T-helper 17 cell (primary cell): ENCODE data around the gene SLC6A11. TPM values are rescaled to one million over a fixed set of nuclear protein-coding genes. Genes with fewer than 3 reads are reported as not detected.

Experiments used
- ATAC-seq: fragments of 150-1000 bp; cut with Tn5 transposase; 2 replicates; pipeline ENCODE4 v1.10.0; 2021; ENCODE audit warnings: mild to moderate bottlenecking, moderate library complexity
- DNase-seq, 3 donors: peaks; one replicate each; pipeline versions ENCODE4 v3.0.0 to v3.0.0-alpha.2; 2020 to 2021
- H3K9me3 ChIP-seq: one replicate; pipeline ENCODE4 v1.7.0; 2013; ENCODE audit warnings: low read length, mild to moderate bottlenecking; ENCODE audit not compliant: control insufficient read depth, poor library complexity, severe bottlenecking
- H3K27ac Mint-ChIP-seq: one replicate; pipeline ENCODE4 v1.8.0; 2022; ENCODE audit warnings: mild to moderate bottlenecking, moderate library complexity, mixed read lengths
- H3K27me3 Mint-ChIP-seq: one replicate; pipeline ENCODE4 v1.8.0; 2022; ENCODE audit warnings: mixed read lengths
- H3K36me3 Mint-ChIP-seq: one replicate; pipeline ENCODE4 v1.8.0; 2022; ENCODE audit warnings: low read depth, mixed read lengths
- H3K4me1 Mint-ChIP-seq: one replicate; pipeline ENCODE4 v1.8.0; 2022; ENCODE audit warnings: mild to moderate bottlenecking, mixed read lengths
- H3K4me3 Mint-ChIP-seq: one replicate; pipeline ENCODE4 v1.8.0; 2022; ENCODE audit warnings: mild to moderate bottlenecking, moderate library complexity, mixed read lengths
- total RNA-seq, 4 donors: library from RNA in 2 of 4; stranded (reverse) in 2 of 4; gene quantifications; one replicate each; pipeline ENCODE4 v1.2.3 and lab custom pipeline; 2022 to 2026

SLC6A11 gene
- total RNA-seq, 2 donors from 2014 or later = not detected

DNA sequence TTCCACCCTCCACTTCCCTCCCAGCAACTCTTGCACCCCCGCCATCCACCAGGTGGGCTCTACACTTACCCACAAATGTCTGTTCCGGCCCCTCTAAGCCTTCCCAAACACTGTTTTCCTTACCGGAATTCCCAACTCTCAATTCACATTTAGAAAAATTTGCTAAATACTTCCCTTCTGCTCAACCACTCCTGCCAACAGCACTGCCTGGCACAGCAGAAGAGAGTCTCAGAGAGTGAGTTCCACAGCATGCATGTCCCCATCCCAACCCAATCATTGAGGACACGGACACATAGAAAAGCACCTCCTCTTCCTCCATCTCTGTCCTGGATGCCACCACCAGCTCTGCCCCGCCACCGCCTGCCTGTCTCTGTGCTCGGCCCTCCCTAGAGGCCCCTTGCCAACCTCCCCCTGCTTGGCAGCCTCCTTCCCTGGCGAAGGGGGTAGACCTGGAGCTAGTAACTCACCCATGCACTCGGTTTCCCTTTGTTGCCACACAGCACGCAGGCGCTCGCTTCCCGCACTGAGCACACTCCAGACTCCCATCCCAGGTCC lies 110.3 kb downstream of the SLC6A11 start:
- Mint-ChIP-seq H3K27me3 (no peaks in the 10 kb centered on the region), H3K4me1 (no peaks in the 10 kb centered on the region), H3K36me3 (no peaks in the 10 kb centered on the region), H3K4me3 (no peak overlapping the region), H3K27ac (no peak overlapping the region)
- no peak for DNase-seq
- H3K9me3 ChIP-seq = no peaks in the 10 kb centered on the region
- ATAC-seq = no peak

DNA sequence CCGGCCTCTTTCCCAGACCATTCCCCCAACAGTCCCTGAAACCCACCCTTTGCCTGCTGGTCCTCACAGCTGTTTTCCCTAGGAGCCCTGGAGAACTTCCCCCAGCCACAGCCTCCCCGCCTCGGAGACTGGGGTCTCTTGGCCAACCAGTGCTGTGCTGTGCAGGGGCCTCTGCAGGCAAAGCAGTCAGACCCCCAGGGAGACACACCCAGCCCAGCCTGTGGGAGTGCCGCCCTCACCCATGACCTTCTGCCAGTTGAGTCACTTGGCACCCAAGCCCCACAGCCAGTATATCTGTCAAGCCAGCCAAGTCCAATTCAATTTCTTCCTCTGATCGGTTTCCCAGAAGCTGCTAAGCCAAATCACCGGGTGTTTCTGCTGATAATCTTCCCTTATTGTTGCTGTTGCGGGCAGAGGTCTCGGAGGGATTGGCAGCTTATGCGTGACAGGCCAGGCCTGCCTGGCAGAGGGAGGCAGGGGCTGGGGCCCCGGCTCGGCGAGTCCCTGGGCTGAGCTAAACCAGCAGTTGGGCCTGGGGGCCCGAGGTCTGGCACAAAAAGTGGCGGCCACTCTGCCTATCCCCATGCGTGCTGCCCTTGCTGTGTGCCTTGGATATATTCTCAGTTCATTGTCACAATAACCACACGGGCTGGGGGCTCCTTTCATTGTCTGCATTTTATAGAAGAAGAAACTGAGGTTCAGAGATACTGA lies 110.9 kb downstream of the SLC6A11 start:
- Mint-ChIP-seq H3K4me3 (no peak overlapping the region), H3K4me1 (no peaks in the 10 kb centered on the region), H3K27ac (no peak overlapping the region), H3K36me3 (no peaks in the 10 kb centered on the region), H3K27me3 (peaks cover 2% of the 10 kb centered on the region)
- ATAC-seq = no peak
- DNase-seq = no peak
- H3K9me3 ChIP-seq = no peaks in the 10 kb centered on the region

DNA sequence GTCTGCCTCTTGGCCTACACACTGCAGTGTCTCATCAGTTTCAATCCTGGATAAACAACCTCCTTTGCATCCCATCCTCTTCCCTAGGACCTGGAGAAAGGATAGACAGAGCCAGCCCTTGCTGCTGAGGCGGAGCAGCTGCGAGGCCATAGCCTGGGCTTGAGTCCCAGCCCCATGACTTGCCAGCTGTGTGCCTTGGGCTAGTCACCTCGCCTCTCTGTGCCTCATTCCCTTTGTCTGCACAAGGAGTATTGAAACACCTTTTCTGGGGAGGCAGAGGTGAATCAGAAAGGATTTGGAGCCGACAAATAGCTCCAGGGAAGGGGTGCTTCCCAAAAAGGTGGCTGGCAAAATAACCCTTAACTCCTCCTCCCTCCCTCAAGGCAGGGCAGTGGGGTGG lies 111.5 kb downstream of the SLC6A11 start:
- no peak overlapping the region for H3K4me3 Mint-ChIP-seq
- no peak overlapping the region for H3K27ac Mint-ChIP-seq
- H3K36me3 Mint-ChIP-seq = no peaks in the 10 kb centered on the region
- no peaks in the 10 kb centered on the region for H3K4me1 Mint-ChIP-seq
- no peaks in the 10 kb centered on the region for H3K9me3 ChIP-seq
- no peak for DNase-seq
- H3K27me3 Mint-ChIP-seq = peaks cover 8% of the 10 kb centered on the region
- no peak for ATAC-seq

DNA sequence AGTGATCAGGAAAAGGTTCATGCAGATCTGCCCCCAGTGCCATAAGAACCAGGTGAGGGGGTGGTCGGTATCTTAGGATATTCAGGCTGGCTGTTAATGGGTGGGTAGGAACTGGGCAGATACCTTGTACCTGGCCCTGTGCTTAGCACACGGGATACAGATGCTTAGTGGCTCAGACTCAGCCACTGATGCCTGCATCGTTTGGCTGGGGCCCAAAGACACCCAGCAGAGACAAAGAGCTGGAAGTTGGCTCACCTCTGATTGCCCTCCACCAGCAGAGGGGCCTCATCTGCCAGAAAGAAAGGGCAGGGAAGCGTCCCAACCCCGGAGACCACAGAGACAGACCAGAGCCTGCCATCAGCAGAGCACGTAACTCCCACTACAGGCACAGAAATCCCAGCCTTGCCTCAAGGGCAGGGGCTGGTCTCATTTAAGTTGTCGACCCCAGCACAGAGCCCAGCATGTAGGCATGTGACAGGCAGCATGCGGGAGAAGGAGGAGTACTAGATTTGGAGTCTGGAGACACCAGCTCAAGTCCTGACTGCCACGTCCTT lies 112.5 kb downstream of the SLC6A11 start:
- H3K27ac Mint-ChIP-seq = no peak overlapping the region
- DNase-seq = no peak
- H3K4me1 Mint-ChIP-seq = no peaks in the 10 kb centered on the region
- peaks cover 10% of the 10 kb centered on the region for H3K27me3 Mint-ChIP-seq
- ATAC-seq = no peak
- no peaks in the 10 kb centered on the region for H3K36me3 Mint-ChIP-seq
- no peaks in the 10 kb centered on the region for H3K9me3 ChIP-seq
- no peak overlapping the region for H3K4me3 Mint-ChIP-seq

DNA sequence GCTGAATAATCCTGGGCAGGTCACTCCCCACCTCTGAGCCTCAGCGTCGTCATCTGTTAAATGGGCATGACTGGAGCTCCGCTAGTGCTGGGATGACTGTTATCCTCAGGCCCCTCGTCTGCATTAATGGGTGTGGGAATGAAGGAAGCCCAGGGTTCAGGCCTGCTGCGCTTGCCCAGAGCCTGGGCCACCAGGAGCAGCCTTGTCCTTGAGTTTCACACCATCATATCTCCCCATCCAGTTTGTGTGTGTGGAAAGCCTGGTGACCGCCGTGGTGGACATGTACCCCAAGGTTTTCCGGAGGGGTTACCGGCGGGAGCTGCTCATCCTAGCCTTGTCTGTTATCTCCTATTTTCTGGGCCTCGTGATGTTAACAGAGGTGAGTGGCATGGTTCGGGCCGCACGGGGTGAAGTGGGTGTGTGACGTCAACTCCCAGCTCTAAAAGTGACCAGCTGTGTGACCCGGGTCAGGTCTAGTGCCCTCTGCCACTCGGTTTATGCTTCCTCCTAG lies 113.0 kb downstream of the SLC6A11 start:
- Mint-ChIP-seq H3K4me3 (no peak overlapping the region), H3K4me1 (no peaks in the 10 kb centered on the region), H3K27ac (no peak overlapping the region), H3K36me3 (no peaks in the 10 kb centered on the region), H3K27me3 (peaks cover 10% of the 10 kb centered on the region)
- H3K9me3 ChIP-seq = no peaks in the 10 kb centered on the region
- no peak for DNase-seq
- no peak for ATAC-seq

DNA sequence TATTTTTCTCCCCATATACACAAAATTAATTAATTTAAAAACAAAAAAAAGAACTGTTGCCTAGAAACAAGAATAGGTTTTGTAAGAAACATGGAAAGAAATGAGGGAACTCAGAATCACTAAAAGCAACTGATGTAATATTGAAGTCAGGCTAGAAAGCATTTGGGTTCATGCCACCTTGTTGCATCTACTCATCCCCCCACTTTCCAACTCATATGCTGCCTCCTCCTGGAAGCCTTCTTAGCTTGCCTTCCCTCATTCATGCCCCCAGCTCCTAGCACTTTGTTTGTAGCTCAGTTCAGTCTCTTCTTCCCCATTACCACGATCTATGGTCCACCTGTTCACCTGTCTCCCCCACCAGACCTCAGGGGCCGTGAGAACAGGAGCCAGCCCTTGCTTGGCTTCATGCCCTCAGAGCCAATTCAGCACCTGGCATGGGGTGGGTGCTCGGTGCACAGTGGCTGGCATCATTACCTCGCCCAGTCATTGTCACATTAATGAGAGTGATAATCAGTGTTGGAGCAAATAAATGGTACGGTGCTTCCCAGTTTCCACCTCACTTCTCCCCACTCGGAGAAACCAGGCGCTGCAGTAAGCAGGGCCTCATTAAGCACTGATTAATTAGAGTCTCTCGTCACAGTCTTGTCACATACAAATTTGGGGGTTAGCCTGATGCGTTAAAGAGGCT lies 114.1 kb downstream of the SLC6A11 start:
- H3K9me3 ChIP-seq = no peaks in the 10 kb centered on the region
- Mint-ChIP-seq H3K4me3 (no peak overlapping the region), H3K36me3 (no peaks in the 10 kb centered on the region), H3K27ac (no peak overlapping the region), H3K4me1 (no peaks in the 10 kb centered on the region), H3K27me3 (peaks cover 13% of the 10 kb centered on the region)
- no peak for DNase-seq
- no peak for ATAC-seq

DNA sequence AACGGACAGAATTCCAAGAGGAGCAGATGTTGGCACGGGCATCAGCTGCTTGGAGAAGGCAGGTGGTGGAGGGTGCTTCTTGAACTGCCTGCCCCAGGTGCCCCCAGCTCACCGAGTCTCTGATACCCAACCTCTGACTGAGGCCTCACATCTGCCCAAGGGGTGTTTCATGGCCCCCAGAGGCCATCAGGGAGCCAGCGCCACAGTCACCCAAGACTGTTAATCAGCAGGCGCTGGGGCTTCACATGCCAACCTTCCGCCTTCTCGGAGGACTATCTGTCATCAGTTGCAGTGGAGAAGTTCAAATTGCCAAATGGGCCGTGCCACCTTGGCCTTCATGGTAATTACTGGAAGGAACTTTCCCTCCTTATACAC lies 114.6 kb downstream of the SLC6A11 start:
- no peaks in the 10 kb centered on the region for H3K9me3 ChIP-seq
- DNase-seq = no peak
- Mint-ChIP-seq H3K27me3 (peaks cover 14% of the 10 kb centered on the region), H3K27ac (no peak overlapping the region), H3K36me3 (no peaks in the 10 kb centered on the region), H3K4me3 (no peak overlapping the region), H3K4me1 (no peaks in the 10 kb centered on the region)
- no peak for ATAC-seq

DNA sequence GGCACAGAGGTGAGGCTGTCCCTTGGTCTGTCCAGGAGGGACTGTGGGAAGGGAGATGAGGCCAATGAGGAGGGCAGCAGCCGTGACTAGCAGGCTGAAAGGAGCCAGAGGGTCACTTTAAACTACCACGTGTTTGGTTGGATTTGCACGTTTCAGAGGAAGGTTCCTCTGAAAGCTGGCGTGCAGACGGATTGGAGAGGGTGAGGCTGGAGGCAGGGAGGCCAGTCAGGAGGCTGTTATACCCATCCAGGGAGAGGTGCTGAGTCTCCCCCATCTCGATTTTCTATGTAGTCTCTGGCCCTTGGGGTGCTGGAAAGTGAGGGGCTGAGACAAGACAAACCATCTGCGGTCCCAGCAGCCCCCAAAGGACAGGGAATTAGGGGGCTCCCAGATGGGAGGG lies 116.6 kb downstream of the SLC6A11 start:
- ATAC-seq = no peak
- no peaks in the 10 kb centered on the region for H3K9me3 ChIP-seq
- no peak overlapping the region for H3K4me3 Mint-ChIP-seq
- peaks cover 2% of the 10 kb centered on the region for H3K4me1 Mint-ChIP-seq
- no peaks in the 10 kb centered on the region for H3K36me3 Mint-ChIP-seq
- no peak overlapping the region for H3K27ac Mint-ChIP-seq
- DNase-seq = no peak
- H3K27me3 Mint-ChIP-seq = peaks cover 25% of the 10 kb centered on the region

DNA sequence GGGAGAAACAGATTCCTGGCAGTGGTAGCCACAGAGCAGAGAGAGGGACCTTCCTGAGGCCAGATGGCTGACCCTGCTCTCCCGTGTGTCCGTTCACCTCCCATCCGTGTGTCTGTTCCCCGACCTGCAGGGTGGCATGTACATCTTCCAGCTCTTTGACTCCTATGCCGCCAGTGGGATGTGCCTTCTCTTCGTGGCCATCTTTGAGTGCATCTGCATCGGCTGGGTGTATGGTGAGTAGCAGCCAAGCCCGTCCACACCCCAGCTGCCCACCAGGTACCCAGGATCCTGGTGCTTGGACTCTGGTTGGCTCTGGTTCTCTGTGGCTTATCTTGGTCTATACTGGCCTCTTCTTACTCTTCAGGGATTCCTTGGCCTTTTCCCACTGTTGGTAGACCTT lies 117.0 kb downstream of the SLC6A11 start:
- Mint-ChIP-seq H3K4me3 (no peak overlapping the region), H3K27ac (no peak overlapping the region), H3K4me1 (peaks cover 2% of the 10 kb centered on the region), H3K27me3 (peaks cover 29% of the 10 kb centered on the region), H3K36me3 (no peaks in the 10 kb centered on the region)
- no peak for DNase-seq
- H3K9me3 ChIP-seq = no peaks in the 10 kb centered on the region
- ATAC-seq = no peak

DNA sequence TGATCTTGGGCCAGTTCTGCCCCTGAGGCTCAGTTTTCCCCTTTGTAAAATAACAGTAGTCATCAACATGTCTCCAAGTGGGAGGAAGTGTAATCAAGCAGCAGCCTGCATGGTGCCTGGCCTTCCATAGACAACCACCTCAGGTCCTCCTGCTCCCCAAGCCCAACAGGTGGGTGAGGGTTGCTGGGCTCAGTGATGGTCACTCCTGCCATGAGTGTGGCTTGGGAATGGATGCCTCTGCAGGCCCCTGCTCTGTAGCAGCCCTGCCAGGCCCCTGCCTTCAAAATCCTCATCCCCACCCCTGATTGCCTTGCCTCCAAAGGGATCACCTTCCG lies 117.4 kb downstream of the SLC6A11 start:
- Mint-ChIP-seq H3K27me3 (peaks cover 33% of the 10 kb centered on the region), H3K36me3 (no peaks in the 10 kb centered on the region), H3K4me3 (no peak overlapping the region), H3K27ac (no peak overlapping the region), H3K4me1 (peaks cover 2% of the 10 kb centered on the region)
- no peaks in the 10 kb centered on the region for H3K9me3 ChIP-seq
- ATAC-seq (no peak), DNase-seq (no peak)

DNA sequence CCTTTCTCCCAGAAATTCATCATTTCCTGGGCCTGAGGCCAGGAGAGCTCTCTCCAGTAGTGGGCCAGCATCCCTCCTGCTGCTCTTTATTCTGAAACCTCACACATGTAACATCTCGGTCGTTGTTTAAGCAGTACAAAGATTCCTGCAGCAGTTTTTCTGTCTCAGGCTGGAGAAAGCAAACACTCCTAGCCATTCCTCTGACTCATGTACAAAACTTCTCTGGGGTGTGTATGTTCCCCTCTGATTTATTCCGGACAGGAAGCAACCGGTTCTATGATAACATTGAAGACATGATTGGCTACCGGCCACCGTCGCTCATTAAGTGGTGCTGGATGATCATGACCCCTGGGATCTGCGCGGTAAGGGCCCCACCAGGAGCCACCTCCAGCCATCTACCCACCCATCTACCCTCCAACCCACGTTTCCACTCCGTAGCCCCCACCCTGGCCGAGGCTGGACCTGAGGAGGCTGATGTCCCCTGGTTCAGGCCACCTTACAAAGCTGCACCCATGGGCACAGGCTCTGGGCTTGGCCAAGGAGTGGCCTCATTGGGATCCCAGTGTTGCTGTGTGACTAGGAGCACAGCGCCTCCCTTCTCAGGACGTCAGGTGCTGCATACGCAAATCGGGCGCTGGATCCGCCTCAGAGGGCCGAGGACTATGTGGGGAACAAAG lies 117.9 kb downstream of the SLC6A11 start:
- Mint-ChIP-seq H3K36me3 (no peaks in the 10 kb centered on the region), H3K4me1 (peaks cover 2% of the 10 kb centered on the region), H3K27ac (no peak overlapping the region), H3K4me3 (no peak overlapping the region), H3K27me3 (peaks cover 35% of the 10 kb centered on the region)
- DNase-seq (no peak), ATAC-seq (no peak)
- no peaks in the 10 kb centered on the region for H3K9me3 ChIP-seq

DNA sequence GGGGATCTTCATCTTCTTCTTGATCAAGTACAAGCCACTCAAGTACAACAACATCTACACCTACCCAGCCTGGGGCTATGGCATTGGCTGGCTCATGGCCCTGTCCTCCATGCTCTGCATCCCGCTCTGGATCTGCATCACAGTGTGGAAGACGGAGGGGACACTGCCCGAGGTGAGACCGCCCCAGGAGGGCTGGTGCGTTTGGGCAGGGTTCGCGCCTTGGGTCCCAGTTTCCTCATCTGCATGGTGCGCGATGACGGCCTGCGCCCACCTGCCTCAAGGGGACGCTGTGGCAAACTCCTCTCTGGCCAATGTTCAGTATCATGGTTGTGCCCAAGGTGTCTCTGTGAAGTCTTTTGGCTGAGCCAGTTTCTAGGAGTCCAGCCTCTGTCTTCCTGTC lies 119.0 kb downstream of the SLC6A11 start:
- H3K27me3 Mint-ChIP-seq = peaks cover 41% of the 10 kb centered on the region
- ATAC-seq (no peak), DNase-seq (no peak)
- no peak overlapping the region for H3K27ac Mint-ChIP-seq
- no peak overlapping the region for H3K4me3 Mint-ChIP-seq
- H3K9me3 ChIP-seq = no peaks in the 10 kb centered on the region
- H3K4me1 Mint-ChIP-seq = peaks cover 2% of the 10 kb centered on the region
- peaks cover 2% of the 10 kb centered on the region for H3K36me3 Mint-ChIP-seq
